Kidney tubule cell (primary cell): ENCODE data around the gene ZNF610.
A peak's percentile ranks its signal among the peaks of the same experiment; 100 is the strongest.

Experiments used
- DNase-seq: peaks from one replicate; pipeline ENCODE4 v3.0.0-alpha.2; 2018; ENCODE audit warnings: low spot score

Gene ZNF610

GRCh38 chr19:52397310-52398080, 61.5 kb downstream of the ZNF610 start, which contains the start of gene ZNF528:
TSS of gene ZNF528 (plus strand) at chr19:52397849. CDS start at chr19:52402014, 4,165 bp downstream.
- peak; percentile 93 for DNase-seq

GRCh38 chr19:52398081-52398441, 62.0 kb downstream of the ZNF610 start:
- DNase-seq, result peak; percentile 19

- no peak for DNase-seq
Measured at GRCh38 chr19:52410276-52410675, 74.2 kb downstream of the ZNF610 start.

DNA sequence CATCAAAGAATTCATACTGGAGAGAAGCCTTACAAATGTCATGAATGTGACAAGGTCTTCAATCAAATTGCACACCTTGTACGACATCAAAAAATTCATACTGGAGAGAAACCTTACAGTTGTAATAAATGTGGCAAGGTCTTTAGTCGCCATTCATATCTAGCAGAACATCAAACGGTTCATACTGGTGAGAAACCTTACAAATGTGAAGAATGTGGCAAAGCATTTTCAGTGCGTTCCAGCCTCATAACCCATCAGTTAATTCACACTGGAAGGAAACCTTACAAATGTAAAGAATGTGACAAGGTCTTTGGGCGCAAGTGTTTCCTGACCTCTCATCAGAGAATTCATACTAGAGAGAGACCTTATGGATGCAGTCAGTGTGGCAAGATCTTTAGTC, 79.7 kb downstream of the ZNF610 start:
- DNase-seq, result no peak
